GM19238 (cell line): Measurements from ENCODE around the gene HOXB5.
A peak's percentile ranks its signal among the peaks of the same experiment; 100 is the strongest.

Source experiments
- DNase-seq: peaks from one replicate; pipeline ENCODE4 v3.0.0; 2011; ENCODE audit warnings: low spot score; ENCODE audit not compliant: insufficient read length

Gene HOXB5

GRCh38 chr17:48604770-48605329 lies 11.3 kb upstream of the HOXB5 start, which contains the start of gene HOXB6:
HOXB6 (minus strand) TSS chr17:48604986; CDS start chr17:48598150, 6,836 bp downstream.
- DNase-seq: no peak

DNA sequence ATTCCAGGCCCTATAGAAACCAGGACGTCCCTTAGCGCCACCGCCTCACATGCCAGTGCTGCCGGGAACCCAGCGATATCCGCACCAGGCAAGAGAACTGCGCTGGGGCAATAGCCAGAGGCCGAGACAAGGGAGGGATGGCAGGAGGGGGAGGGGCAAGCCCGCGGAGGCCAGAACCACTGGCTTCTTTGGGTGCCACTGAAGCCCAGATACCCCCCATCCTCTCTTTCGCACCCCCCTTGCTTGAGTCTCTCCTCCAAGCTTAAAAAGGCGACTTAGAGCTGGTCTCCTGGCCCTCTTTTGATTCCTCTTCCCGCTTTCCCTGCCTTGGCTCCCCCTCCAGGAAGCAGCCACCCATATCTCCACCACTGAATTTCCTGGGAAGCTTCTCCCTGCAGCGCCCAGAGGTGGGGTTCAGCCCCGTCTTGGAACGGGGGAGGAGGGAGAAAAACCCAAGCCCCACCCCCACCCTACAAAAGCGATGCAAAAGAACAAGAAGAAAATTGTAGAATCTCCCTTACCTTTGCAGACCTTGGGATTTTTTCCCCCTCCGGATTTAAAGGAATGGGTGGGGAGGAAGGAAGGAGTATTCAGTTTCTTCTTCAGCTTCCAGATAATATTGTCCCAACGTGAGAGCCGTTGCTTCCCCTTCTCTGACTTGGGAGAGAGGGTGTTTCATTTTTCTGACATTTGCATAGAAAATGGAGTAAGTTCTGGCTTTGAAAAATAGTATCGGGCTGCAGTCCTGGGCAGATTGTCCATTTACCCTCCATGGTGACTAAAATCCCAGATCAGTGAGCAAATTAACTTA lies 10.6 kb upstream of the HOXB5 start:
- no peak for DNase-seq

- DNase-seq: no peak
Observed at GRCh38 chr17:48601539-48602425, 8.2 kb upstream of the HOXB5 start.

DNA sequence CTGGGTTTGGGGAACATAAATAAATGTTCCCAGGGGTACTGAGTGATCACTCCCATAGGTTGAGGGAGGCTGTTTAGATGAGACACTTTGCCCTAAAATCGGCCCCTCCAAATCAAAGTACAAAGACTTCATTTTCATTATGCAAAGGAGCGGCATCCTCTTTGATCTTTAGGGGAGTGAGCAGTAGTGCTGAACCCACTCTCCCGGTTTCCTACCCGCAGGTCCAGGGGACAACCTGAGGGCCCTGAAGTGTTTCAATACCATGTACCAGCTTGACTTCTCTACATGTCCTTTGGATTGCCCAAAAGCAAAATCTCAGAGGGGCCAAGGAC lies 7.6 kb upstream of the HOXB5 start:
- DNase-seq: no peak

DNA sequence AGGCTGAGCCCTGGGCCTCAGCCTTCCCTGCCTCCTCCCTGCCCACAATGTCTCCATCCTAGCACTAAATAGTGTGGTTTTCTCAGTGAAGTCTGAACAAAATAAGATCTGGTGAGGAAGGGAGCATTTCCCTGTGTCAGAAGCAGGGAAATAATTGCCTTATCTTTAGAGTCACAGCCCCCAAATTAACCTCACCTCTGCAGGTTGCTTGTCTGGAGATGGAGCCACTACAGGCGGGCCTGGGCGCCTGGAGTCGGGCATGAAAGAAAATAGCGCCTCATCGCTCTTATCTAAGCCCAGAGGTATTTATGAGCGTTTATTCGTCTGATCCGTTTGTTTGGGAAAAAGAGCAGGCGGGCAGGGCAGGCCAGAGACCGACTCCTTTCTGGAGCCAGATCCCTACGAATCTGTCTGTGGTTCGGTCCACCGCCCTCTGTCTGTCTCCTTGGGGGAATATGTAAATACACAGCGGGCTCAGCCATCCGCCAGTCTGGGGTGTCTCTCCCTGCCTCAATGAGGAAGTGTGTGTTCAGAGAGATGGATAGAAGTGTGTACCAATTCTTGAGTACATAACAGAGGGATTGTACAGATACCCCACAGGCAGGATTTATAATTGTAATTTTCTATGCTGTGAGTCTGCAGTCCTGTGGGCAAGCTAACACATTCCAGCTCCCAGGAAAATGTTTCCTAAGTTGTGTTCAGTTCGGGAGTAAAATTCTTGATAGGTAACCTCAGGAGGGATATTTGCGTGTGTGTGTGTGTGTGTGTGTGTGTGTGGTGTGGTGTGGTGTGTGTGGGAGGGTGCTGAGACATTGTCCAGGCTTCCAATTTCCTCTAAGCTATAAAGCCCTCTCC lies 6.9 kb upstream of the HOXB5 start:
- DNase-seq: no peak

GRCh38 chr17:48599354-48599753 lies 5.8 kb upstream of the HOXB5 start:
- DNase-seq: no peak

DNA sequence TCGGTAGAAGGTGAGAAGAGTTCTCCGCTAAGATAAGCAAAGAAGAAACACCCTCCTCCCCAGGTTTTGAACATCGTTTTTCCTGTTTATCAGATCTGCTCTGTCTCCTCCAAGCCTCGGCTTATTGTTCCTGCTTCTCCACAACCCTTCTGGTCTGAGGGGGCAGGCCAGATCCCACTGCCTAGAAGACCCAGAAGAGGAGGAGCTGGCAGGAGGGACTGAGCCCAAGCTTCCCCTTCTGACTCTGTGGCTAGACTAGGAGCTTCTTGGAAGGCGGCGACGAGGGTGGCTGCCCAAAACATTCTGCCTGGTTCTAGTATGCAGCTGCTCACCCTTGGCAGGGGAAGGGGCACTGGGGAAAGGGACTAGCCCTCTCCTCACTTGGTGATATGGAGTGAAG lies 5.2 kb upstream of the HOXB5 start:
- DNase-seq: no peak

GRCh38 chr17:48597778-48598631 lies 4.4 kb upstream of the HOXB5 start:
- no peak for DNase-seq

DNA sequence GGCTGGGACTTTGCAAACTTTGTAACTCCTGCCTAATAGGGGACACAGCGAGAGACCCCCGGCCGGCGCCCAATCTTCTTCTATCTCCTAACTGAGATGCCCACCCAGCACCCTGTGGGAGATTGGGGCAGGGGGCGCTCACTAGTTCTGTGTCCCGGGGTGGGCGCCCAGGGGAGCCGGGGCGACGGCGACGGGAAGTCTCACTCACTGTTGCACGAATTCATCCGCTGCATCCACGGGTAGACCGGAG lies 3.9 kb upstream of the HOXB5 start:
- DNase-seq: no peak

DNA sequence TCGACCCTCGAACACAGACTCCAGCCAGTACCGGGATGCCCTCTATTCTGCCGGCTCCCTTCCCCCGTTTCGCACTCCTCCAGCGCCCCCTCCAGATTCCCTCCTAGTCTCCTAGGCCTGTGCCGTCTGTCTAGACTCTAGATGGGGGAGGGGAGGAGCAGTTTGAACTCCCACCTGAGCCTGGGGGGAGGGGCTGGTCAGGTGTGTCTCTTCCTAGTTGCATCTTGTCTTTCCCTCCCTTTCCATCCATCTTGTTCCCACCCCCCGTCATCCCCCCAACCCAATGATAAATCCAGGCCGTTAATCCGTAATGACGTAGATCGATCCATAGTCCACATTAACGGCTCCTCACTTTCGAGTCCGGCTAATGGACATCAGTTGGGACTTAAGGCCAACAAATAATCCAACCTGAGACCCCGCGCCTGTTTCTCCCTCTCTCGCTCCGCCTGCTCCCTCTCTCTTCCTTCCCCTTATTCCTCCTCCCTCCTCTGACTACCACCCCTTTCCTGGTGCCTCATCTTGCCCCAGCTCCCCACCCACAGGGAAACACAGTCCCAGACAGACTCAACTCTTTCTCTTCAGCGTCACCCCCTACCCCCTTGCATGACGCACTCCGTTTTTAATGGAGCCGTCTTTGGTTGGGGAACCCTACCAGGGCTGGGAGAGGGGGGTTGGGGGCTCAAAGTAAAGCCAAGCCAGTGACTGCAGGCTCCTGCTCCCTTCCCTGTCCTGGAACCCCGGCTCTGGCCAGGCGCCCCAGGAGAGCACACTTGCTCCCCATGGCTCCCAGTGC lies 3.4 kb upstream of the HOXB5 start:
- no peak for DNase-seq

DNA sequence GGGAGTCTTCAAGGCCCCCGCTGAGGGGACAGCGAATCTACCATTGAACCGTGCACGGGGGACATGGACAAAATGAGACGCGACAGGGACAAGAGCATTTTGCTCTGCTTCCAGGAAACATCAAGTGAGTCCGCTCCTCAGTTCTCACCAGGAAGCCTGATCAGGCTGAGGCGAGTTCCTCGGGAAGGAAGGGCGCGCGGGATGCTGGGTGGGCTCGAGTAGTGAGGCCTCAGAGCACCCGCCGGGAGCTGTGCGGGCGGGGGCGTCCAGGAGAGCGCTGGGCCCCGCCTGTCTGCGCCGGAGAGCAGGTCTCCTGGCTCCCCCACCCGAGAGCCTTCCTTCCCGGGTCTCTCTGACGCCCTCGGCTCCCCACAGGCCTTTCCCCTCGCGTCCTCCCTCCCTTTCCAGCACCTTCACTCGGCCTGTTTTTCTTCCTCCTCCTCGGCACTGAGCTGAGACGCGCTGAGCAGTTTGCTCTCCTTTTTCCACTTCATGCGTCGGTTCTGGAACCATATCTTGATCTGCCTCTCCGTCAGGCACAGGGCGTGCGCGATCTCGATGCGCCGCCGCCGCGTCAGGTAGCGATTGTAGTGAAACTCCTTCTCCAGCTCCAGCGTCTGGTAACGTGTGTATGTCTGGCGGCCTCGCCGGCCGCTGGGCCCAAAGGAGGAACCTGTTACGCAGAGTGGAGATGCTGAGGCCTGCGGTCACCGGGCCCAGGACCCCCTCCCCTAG lies 2.6 kb upstream of the HOXB5 start:
- DNase-seq: no peak

- DNase-seq: no peak
Observed at GRCh38 chr17:48595278-48595999, 1.9 kb upstream of the HOXB5 start.

- DNase-seq: no peak
Observed at GRCh38 chr17:48594538-48595277, 1.1 kb upstream of the HOXB5 start.

- DNase-seq: peak; percentile 84
Observed at GRCh38 chr17:48593840-48594537, 410 bp upstream of the HOXB5 start.

- no peak for DNase-seq
Observed at GRCh38 chr17:48592577-48592976, 1.0 kb downstream of the HOXB5 start.

GRCh38 chr17:48592057-48592514 lies 1.5 kb downstream of the HOXB5 start:
- DNase-seq: no peak
